VCaP (cell line): ENCODE measurements around the gene ZSWIM5.

Experiments
- H3K27ac ChIP-seq: fragments of 450-650 bp; 2 replicates; pipeline ENCODE4 v1.5.1; 2017
- CTCF ChIP-seq: fragments of 450-650 bp; conservative IDR thresholded peaks from 2 replicates; pipeline ENCODE4 v1.5.1; 2017; ENCODE audit warnings: mild to moderate bottlenecking, moderate library complexity

ZSWIM5 gene

DNA sequence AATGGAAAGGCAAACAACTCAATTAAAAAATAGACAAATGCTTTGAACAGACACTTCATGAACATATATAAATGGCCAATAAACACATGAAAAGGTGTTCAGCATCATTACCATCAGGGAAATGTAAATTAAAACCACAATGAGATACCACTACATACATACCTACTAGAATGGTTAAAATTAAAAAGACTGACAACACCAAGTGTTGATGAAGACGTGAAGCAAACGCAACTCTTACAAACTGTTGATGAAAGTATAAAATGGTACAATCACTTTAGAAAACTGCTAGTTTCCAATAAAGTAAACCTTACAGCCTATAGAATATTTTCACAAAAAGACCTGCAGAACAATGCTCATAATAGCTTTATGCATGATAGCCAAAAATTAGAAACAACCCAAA, 230.2 kb downstream of the ZSWIM5 start:
- no peak overlapping the region for H3K27ac ChIP-seq
- TF ChIP-seq CTCF = no peak

GRCh38 chr1:44973645-44974044, 232.8 kb downstream of the ZSWIM5 start:
- H3K27ac ChIP-seq = no peak overlapping the region
- no peak for TF ChIP-seq CTCF

- TF ChIP-seq CTCF = no peak
Measured at GRCh38 chr1:44970317-44970716, 236.1 kb downstream of the ZSWIM5 start.

More at GRCh38 chr1:44970317-44970716, 236.1 kb downstream of the ZSWIM5 start:
- peak overlapping the region; percentile 36; the same call in 1 of the 2 replicates for H3K27ac ChIP-seq
